Tibial nerve (tissue), 4 donors: ENCODE data around the gene MEDAG. TPM values are rescaled to one million over a fixed set of nuclear protein-coding genes. Genes with fewer than 3 reads are reported as not detected.

Experiments used
- DNase-seq, 2 donors: peaks; one replicate each; pipeline ENCODE4 v3.0.0-alpha.2; 2019; ENCODE audit warnings: low spot score in 2 of 2
- H3K27ac ChIP-seq, 4 donors: fragments of 200-600 bp; sonication (generic) in 3 of 4; one replicate each; pipeline ENCODE4 v1.5.1; 2017 to 2019; ENCODE audit warnings: mild to moderate bottlenecking in 1 of 4
- H3K27me3 ChIP-seq, 2 donors: fragments of 200-600 bp; sonication (generic) in 1 of 2; one replicate each; pipeline versions ENCODE4 v1.5.1 to v1.6.0; 2017 to 2019
- H3K36me3 ChIP-seq, 3 donors: fragments of 200-600 bp; sonication (generic); one replicate each; pipeline ENCODE4 v1.5.1; 2018 to 2019
- H3K4me1 ChIP-seq, 4 donors: fragments of 200-600 bp; sonication (generic) in 3 of 4; one replicate each; pipeline ENCODE4 v1.5.1; 2017 to 2019
- H3K4me3 ChIP-seq, 4 donors: fragments of 200-600 bp; sonication (generic) in 3 of 4; one replicate each; pipeline ENCODE4 v1.5.1; 2017 to 2019; ENCODE audit warnings: mild to moderate bottlenecking in 1 of 4, moderate library complexity in 1 of 4
- H3K9me3 ChIP-seq, 4 donors: fragments of 200-600 bp; sonication (generic) in 3 of 4; one replicate each; pipeline ENCODE4 v1.5.1; 2017 to 2019
- CTCF ChIP-seq, 5 experiments: fragments of 200-600 bp in 3 of 5; fragments of 450-650 bp in 2 of 5; sonication (generic) in 3 of 5; IDR thresholded peaks; one replicate each; pipeline ENCODE4 v1.5.1; 2016 to 2019; ENCODE audit warnings: antibody characterized with exemption in 5 of 5, mild to moderate bottlenecking in 3 of 5, moderate library complexity in 2 of 5
- EP300 ChIP-seq, 2 donors: sonication (generic); formaldehyde crosslinking; IDR thresholded peaks; one replicate each; pipeline ENCODE4 v1.6.1; 2017; ENCODE audit warnings: antibody characterized with exemption in 2 of 2, mild to moderate bottlenecking in 1 of 2
- POLR2A ChIP-seq, 2 donors: fragments of 450-650 bp; IDR thresholded peaks; one replicate each; pipeline ENCODE4 v1.6.1; 2017; ENCODE audit warnings: antibody characterized with exemption in 2 of 2, mild to moderate bottlenecking in 2 of 2, moderate library complexity in 2 of 2
- WGBS, 2 donors: methylation state at CpG; one replicate each; pipeline ENCODE4 v1.1.5; 2018; 5-methylcytosine and 5-hydroxymethylcytosine counted together
- total RNA-seq, 4 donors: library from RNA; depleted of rRNA; stranded (reverse); fragments of >200 nt; gene quantifications; one replicate each; pipeline ENCODE4 v1.1.0, GENCODE V29; 2016

Gene MEDAG
- 100 to 1,000 TPM in 3 of 4 donors, 10 to 100 TPM in 1; 95.1 to 151 (median 122) TPM for total RNA-seq

GRCh38 chr13:30905932-30906383, at the start of gene MEDAG:
Gene MEDAG, plus strand, starts transcription at chr13:30906271. Its CDS starts 245 bp downstream, at chr13:30906516.
- 5% methylated on average over 7 to 34 of the region's 35 CpGs for WGBS, 2 donors
- Histone ChIP-seq H3K27ac (peak within 1 kb of the TSS; percentile 67 to 94 (median 84)), H3K9me3 (no peaks in the 10 kb centered on the region), H3K36me3 (no peaks in the 10 kb centered on the region), H3K27me3 (peaks cover 0 to 10% of the 10 kb centered on the region in 2 donors), H3K4me3 (peak within 1 kb of the TSS; percentile 33 to 68 (median 48)), H3K4me1 (peaks cover 0 to 55% (median 9%) of the 10 kb centered on the region in 4 donors)
- peak; percentile 82 to 89 for DNase-seq
- TF ChIP-seq EP300 (IDR thresholded peaks at IDR 0.05) (peak in 1 of 2 donors; percentile 92), CTCF (IDR thresholded peaks at IDR 0.05) (no peak), POLR2A (IDR thresholded peaks at IDR 0.05) (peak; percentile 18 to 39)

GRCh38 chr13:30857018-30857417, 49.1 kb upstream of the MEDAG start:
- no peaks in the 10 kb centered on the region for H3K27me3 ChIP-seq
- peaks cover 0 to 3% (median 0%) of the 10 kb centered on the region in 3 donors for H3K36me3 ChIP-seq
- 66 to 77% methylated on average over 4 of the region's 4 CpGs for WGBS, 2 donors
- no peak for DNase-seq
- H3K4me1 ChIP-seq, result no peaks in the 10 kb centered on the region
- no peak overlapping the region for H3K4me3 ChIP-seq
- H3K27ac ChIP-seq, result no peak overlapping the region
- no peaks in the 10 kb centered on the region for H3K9me3 ChIP-seq
- TF ChIP-seq EP300 (IDR thresholded peaks at IDR 0.05) (no peak), CTCF (IDR thresholded peaks at IDR 0.05) (no peak), POLR2A (IDR thresholded peaks at IDR 0.05) (no peak)

- WGBS, 2 donors, result 90 to 98% methylated on average over 6 of the region's 6 CpGs
Measured at GRCh38 chr13:30857636-30858035, 48.4 kb upstream of the MEDAG start.

GRCh38 chr13:30859326-30859725, 46.7 kb upstream of the MEDAG start:
- Histone ChIP-seq H3K4me3 (no peak overlapping the region), H3K36me3 (peaks cover 0 to 3% (median 0%) of the 10 kb centered on the region in 3 donors), H3K4me1 (peaks cover 2 to 19% (median 6%) of the 10 kb centered on the region in 4 donors), H3K9me3 (no peaks in the 10 kb centered on the region), H3K27me3 (no peaks in the 10 kb centered on the region), H3K27ac (no peak overlapping the region)
- WGBS, 2 donors, result 63 to 64% methylated on average over 5 of the region's 5 CpGs
- no peak for TF ChIP-seq POLR2A (IDR thresholded peaks at IDR 0.05)
- no peak for TF ChIP-seq CTCF (IDR thresholded peaks at IDR 0.05)
- no peak for TF ChIP-seq EP300 (IDR thresholded peaks at IDR 0.05)
- DNase-seq, result no peak

More at GRCh38 chr13:30857636-30858035, 48.4 kb upstream of the MEDAG start:
- Histone ChIP-seq H3K27ac (no peak overlapping the region), H3K4me3 (no peak overlapping the region), H3K4me1 (peaks cover 0 to 5% (median 0%) of the 10 kb centered on the region in 4 donors), H3K27me3 (no peaks in the 10 kb centered on the region), H3K9me3 (no peaks in the 10 kb centered on the region), H3K36me3 (peaks cover 0 to 3% (median 0%) of the 10 kb centered on the region in 3 donors)
- TF ChIP-seq EP300 (IDR thresholded peaks at IDR 0.05), result no peak
- DNase-seq, result no peak

- no peak overlapping the region for H3K27ac ChIP-seq
- H3K4me1 ChIP-seq, result peaks cover 3 to 37% (median 21%) of the 10 kb centered on the region in 4 donors
- H3K9me3 ChIP-seq, result no peaks in the 10 kb centered on the region
- WGBS, 2 donors, result 90 to 94% methylated on average over 3 of the region's 3 CpGs
- H3K27me3 ChIP-seq, result no peaks in the 10 kb centered on the region
- TF ChIP-seq CTCF (IDR thresholded peaks at IDR 0.05), result no peak
- TF ChIP-seq POLR2A (IDR thresholded peaks at IDR 0.05), result no peak
- no peak for TF ChIP-seq EP300 (IDR thresholded peaks at IDR 0.05)
- peaks cover 0 to 3% (median 0%) of the 10 kb centered on the region in 3 donors for H3K36me3 ChIP-seq
- no peak overlapping the region for H3K4me3 ChIP-seq
- DNase-seq, result no peak
Measured at GRCh38 chr13:30861163-30861562, 44.9 kb upstream of the MEDAG start.
